Measurements from ENCODE around the gene CTSF. TPM values are rescaled to one million over a fixed set of nuclear protein-coding genes. Genes with fewer than 3 reads are reported as not detected.

Gene CTSF
- total RNA-seq, 1 experiment from 2014 or later, result 4.9 TPM

- no peaks in the 10 kb centered on the region for H3K9me3 Mint-ChIP-seq
- CTCF ChIA-PET, result no interaction called here
- H3K27ac Mint-ChIP-seq, result no peak overlapping the region; the same call in 1 of the 2 replicates
- peaks cover 17% of the 10 kb centered on the region for H3K36me3 Mint-ChIP-seq
- H3K4me3 Mint-ChIP-seq, result no peak overlapping the region
- no peaks in the 10 kb centered on the region for H3K4me1 Mint-ChIP-seq
- ATAC-seq (no peak), DNase-seq (ENCODE audit: low spot score) (no peak)
- POLR2A ChIA-PET, result no interaction called here
- H3K27me3 Mint-ChIP-seq (ENCODE audit: low read depth), result peaks cover 6% of the 10 kb centered on the region
- TF ChIP-seq ETV6 (CRISPR knock-in tag; IDR thresholded peaks at IDR 0.05) (no peak), ZNF423 (CRISPR knock-in tag; IDR thresholded peaks at IDR 0.05) (no peak), ZNF232 (CRISPR knock-in tag; IDR thresholded peaks at IDR 0.05) (no peak), NFE2L1 (CRISPR knock-in tag; IDR thresholded peaks at IDR 0.05) (no peak), ERG (CRISPR knock-in tag; IDR thresholded peaks at IDR 0.05) (no peak), PREB (CRISPR knock-in tag; IDR thresholded peaks at IDR 0.05; ENCODE audit: borderline replicate concordance) (no peak), ZNF532 (CRISPR knock-in tag; IDR thresholded peaks at IDR 0.05; ENCODE audit: borderline replicate concordance) (no peak)
Observed at GRCh38 chr11:66556086-66556485, 12.3 kb downstream of the CTSF start.

GRCh38 chr11:66555416-66555815 is 13.0 kb downstream of the CTSF start:
- ATAC-seq (no peak), DNase-seq (ENCODE audit: low spot score) (no peak)
- no peaks in the 10 kb centered on the region for H3K9me3 Mint-ChIP-seq
- TF ChIP-seq ZBTB21 (CRISPR knock-in tag; IDR thresholded peaks at IDR 0.05; ENCODE audit: borderline replicate concordance), result no peak
- TF ChIP-seq ATF2 (CRISPR knock-in tag; IDR thresholded peaks at IDR 0.05; ENCODE audit: borderline replicate concordance, low read depth), result no peak
- TF ChIP-seq HMGXB4 (CRISPR knock-in tag; IDR thresholded peaks at IDR 0.05), result no peak
- no peak for TF ChIP-seq GABPB1 (CRISPR knock-in tag; IDR thresholded peaks at IDR 0.05)
- no peak for TF ChIP-seq NFATC4 (CRISPR knock-in tag; IDR thresholded peaks at IDR 0.05)
- TF ChIP-seq AFF4 (CRISPR knock-in tag; IDR thresholded peaks at IDR 0.05; ENCODE audit: borderline replicate concordance), result no peak
- no peak for TF ChIP-seq SP1 (CRISPR knock-in tag; conservative IDR thresholded peaks at IDR 0.05)
- no peak for TF ChIP-seq ESRRA (CRISPR knock-in tag; IDR thresholded peaks at IDR 0.05; ENCODE audit: borderline replicate concordance)
- TF ChIP-seq MXD4 (CRISPR knock-in tag; IDR thresholded peaks at IDR 0.05; ENCODE audit: borderline replicate concordance), result no peak
- no peak for TF ChIP-seq RORB (CRISPR knock-in tag; IDR thresholded peaks at IDR 0.05)
- no peak for TF ChIP-seq PRRX2 (CRISPR knock-in tag; IDR thresholded peaks at IDR 0.05)
- TF ChIP-seq NFE2L1 (CRISPR knock-in tag; IDR thresholded peaks at IDR 0.05), result no peak
- H3K27me3 Mint-ChIP-seq (ENCODE audit: low read depth), result peaks cover 6% of the 10 kb centered on the region
- no peak overlapping the region for H3K27ac Mint-ChIP-seq
- no peaks in the 10 kb centered on the region for H3K4me1 Mint-ChIP-seq
- POLR2A ChIA-PET, result no interaction called here
- H3K4me3 Mint-ChIP-seq, result no peak overlapping the region
- CTCF ChIA-PET, result interaction anchor here (1.0 kb wide), 1 partner anchor 37 kb away, joined by 3 read pairs; the partner anchor contains the start of gene CCDC87
- H3K36me3 Mint-ChIP-seq, result peaks cover 12% of the 10 kb centered on the region

All from WTC11 (cell line).